NCI-H524 (cell line): ENCODE results near the gene PLK5.
"Not testable (repeated sequence)": the region's sequence is repeated elsewhere in the genome, so short reads cannot be mapped to it uniquely, and the experiment has no call there.

Experiments
- DNase-seq, 2 experiments: peaks; one replicate each; lab custom pipeline; 2025; lab: John Stamatoyannopoulos, UW

The PLK5 gene

GRCh38 chr19:1507763-1508506 lies 15.9 kb upstream of the PLK5 start:
- peak; percentile 91 to 95 for DNase-seq

- DNase-seq, result no peak
Observed at GRCh38 chr19:1508507-1508856, 15.4 kb upstream of the PLK5 start.

GRCh38 chr19:1509602-1510441 lies 14.1 kb upstream of the PLK5 start:
- no peak for DNase-seq

- DNase-seq, result no peak
Observed at GRCh38 chr19:1510442-1510806, 13.5 kb upstream of the PLK5 start.

GRCh38 chr19:1510807-1511206 lies 13.1 kb upstream of the PLK5 start:
- no peak for DNase-seq

GRCh38 chr19:1511318-1512317 lies 12.3 kb upstream of the PLK5 start:
- DNase-seq, result no peak

GRCh38 chr19:1512671-1513498 lies 11.0 kb upstream of the PLK5 start, which contains the start of gene ADAMTSL5:
ADAMTSL5 (minus strand) TSS chr19:1513019; CDS start chr19:1510943, 2,076 bp downstream.
- DNase-seq, result no peak

- DNase-seq, result no peak
Observed at GRCh38 chr19:1513499-1514294, 10.2 kb upstream of the PLK5 start.

- DNase-seq, result no peak
Observed at GRCh38 chr19:1514295-1514661, 9.6 kb upstream of the PLK5 start.

- no peak for DNase-seq
Observed at GRCh38 chr19:1514986-1515721, 8.7 kb upstream of the PLK5 start.

GRCh38 chr19:1516395-1516753 lies 7.5 kb upstream of the PLK5 start:
- no peak for DNase-seq

GRCh38 chr19:1518471-1518870 lies 5.4 kb upstream of the PLK5 start:
- no peak for DNase-seq

- DNase-seq, result not testable (repeated sequence)
Observed at GRCh38 chr19:1519802-1520201, 4.1 kb upstream of the PLK5 start.

GRCh38 chr19:1520203-1520780 lies 3.6 kb upstream of the PLK5 start:
- no peak for DNase-seq

- DNase-seq, result no peak
Observed at GRCh38 chr19:1521636-1522035, 2.2 kb upstream of the PLK5 start.

- no peak for DNase-seq
Observed at GRCh38 chr19:1522061-1522460, 1.8 kb upstream of the PLK5 start.

GRCh38 chr19:1522838-1523237 lies 1.0 kb upstream of the PLK5 start:
- DNase-seq, result no peak

GRCh38 chr19:1524287-1524971 lies 552 bp downstream of the PLK5 start:
- no peak for DNase-seq

GRCh38 chr19:1524972-1525325 lies 1.1 kb downstream of the PLK5 start:
- no peak for DNase-seq
